Measurements from ENCODE around the gene RBM28. TPM values are rescaled to one million over a fixed set of nuclear protein-coding genes. Genes with fewer than 3 reads are reported as not detected.

RBM28 gene
- total and polyA plus RNA-seq, 10 of the 15 experiments (the other 5 are each of a cell fraction or from before 2014, with no cell fraction given), result 14.3 to 50.4 (median 32.8) TPM

DNA sequence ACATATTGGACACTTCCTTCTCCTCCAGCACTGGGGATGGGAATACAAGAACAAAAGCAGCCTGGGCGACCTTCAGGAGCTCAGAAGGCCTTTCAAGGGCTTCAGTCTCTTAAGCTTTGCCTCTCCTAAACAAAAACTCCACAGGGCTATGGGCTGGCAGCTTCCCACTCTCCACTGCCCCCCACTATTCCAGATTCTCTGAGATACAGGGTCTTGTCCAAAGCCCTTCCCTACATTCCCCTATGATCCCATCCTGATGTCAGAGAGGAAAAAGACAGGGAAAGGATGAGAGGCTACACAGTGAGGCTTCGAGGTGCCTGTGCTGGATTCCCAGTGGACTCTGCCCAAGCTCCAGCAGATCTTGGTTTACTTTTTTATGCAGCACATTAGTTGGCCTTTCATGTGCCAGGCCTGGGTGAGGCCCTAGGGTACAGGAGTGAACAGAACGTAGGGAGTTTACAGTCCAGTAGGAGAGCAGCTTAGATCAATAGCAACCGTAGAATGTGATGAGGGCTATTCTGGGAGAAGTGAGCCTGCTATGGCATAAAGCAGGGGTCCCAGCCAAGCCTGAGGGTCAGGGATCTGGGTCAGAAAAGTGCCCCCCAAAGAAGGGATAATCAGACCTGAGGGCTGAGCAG lies 69.3 kb downstream of the RBM28 start (continued):
- TF ChIP-seq ATF2 (IDR thresholded peaks at IDR 0.05; ENCODE audit: low read length) (no peak), CBX5 (IDR thresholded peaks at IDR 0.05; ENCODE audit: low read depth) (no peak), LARP7 (IDR thresholded peaks at IDR 0.05) (no peak), ZNF207 (IDR thresholded peaks at IDR 0.05; ENCODE audit: borderline replicate concordance) (no peak), ZNF384 (IDR thresholded peaks at IDR 0.05; ENCODE audit: borderline replicate concordance, low read depth, low read length) (no peak), KLF5 (IDR thresholded peaks at IDR 0.05; ENCODE audit: partially characterized antibody) (no peak)
- TF ChIP-seq, protein P1, sequence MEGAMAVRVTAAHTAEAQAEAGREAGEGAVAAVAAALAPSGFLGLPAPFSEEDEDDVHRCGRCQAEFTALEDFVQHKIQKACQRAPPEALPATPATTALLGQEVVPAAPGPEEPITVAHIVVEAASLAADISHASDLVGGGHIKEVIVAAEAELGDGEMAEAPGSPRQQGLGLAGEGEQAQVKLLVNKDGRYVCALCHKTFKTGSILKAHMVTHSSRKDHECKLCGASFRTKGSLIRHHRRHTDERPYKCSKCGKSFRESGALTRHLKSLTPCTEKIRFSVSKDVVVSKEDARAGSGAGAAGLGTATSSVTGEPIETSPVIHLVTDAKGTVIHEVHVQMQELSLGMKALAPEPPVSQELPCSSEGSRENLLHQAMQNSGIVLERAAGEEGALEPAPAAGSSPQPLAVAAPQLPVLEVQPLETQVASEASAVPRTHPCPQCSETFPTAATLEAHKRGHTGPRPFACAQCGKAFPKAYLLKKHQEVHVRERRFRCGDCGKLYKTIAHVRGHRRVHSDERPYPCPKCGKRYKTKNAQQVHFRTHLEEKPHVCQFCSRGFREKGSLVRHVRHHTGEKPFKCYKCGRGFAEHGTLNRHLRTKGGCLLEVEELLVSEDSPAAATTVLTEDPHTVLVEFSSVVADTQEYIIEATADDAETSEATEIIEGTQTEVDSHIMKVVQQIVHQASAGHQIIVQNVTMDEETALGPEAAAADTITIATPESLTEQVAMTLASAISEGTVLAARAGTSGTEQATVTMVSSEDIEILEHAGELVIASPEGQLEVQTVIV (IDR thresholded peaks at IDR 0.05; ENCODE audit: borderline replicate concordance, partially characterized antibody), result no peak

DNA sequence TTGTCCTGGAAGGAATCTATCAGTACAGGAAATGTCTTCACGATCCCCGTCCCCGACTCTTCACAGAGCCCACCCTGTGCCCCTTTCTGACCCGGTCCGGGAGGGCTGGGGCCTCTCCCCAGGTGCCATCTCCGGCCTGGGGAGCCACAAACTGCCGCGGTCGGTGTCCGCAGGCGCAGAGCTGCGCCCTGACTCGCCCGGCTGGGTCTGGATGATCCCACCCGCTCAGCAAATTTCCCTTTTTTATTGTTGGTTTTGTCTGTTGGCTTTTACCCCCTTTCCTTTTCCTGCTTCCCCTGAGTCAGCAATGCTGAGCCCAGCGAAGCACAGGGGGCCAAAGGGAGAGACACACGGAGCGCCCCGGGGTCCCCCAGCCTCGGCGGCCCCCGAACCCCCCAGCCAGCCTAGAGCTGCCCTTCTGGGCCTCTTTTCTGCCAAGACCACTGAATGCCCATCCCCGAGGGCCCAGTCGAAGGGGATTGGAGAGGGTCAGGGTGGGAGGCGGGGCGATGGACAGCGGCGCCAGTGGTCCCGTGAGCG lies 71.7 kb downstream of the RBM28 start:
- H3K27me3 ChIP-seq (replicated peaks in 1 of 2; ENCODE audit: control insufficient read depth in 2 of 2, insufficient read depth in 2 of 2, low read length in 1 of 2), result peaks cover 0 to 2% of the 10 kb centered on the region in 2 experiments; a peak in 3 of 4 replicates
- no peak overlapping the region for H3K9ac ChIP-seq (ENCODE audit: control insufficient read depth, insufficient read depth, low read length)
- BruUV-seq (replicated peaks), result no TSS peak
- ATAC-seq (no peak), FAIRE-seq (no peak), DNase-seq (ENCODE audit: low read depth, low spot score) (no peak)
- H3K27ac ChIP-seq (ENCODE audit: control insufficient read depth, insufficient read depth), result no peak overlapping the region
- intact Hi-C loops (cut with micrococcal nuclease; ENCODE audit: unreplicated experiment) (no loop called here), in situ Hi-C loops (cut with MboI) (no loop called here)
- WGBS (ENCODE audit: insufficient coverage, insufficient replicate concordance, low lambda C conversion rate, missing lambda C conversion rate), result 61% methylated on average over 27 of the region's 30 CpGs
- H3K4me3 ChIP-seq, result no peak overlapping the region
- no peak overlapping the region for H3K4me2 ChIP-seq (ENCODE audit: control insufficient read depth, insufficient read depth)
- no peak for TF ChIP-seq IRF4 (IDR thresholded peaks at IDR 0.05; ENCODE audit: low read depth, low read length)
- no peak for TF ChIP-seq ZNF217 (IDR thresholded peaks at IDR 0.05)
- no peak for TF ChIP-seq TCF3 (IDR thresholded peaks at IDR 0.05; ENCODE audit: borderline replicate concordance, insufficient read depth, low read depth, low read length)
- TF ChIP-seq PBX3 (IDR thresholded peaks at IDR 0.05; ENCODE audit: insufficient replicate concordance, low read depth, low read length), result no peak
- no peak for TF ChIP-seq ZZZ3 (IDR thresholded peaks at IDR 0.05; ENCODE audit: control insufficient read depth, insufficient read length, low read depth)
- TF ChIP-seq FOXK2 (IDR thresholded peaks at IDR 0.05), result no peak
- no peak for TF ChIP-seq POU2F2 (IDR thresholded peaks at IDR 0.05; ENCODE audit: borderline replicate concordance, low read depth, low read length)
- ChIA-PET RAD21 (ENCODE audit: unreplicated experiment) (no interaction called here), CTCF (no interaction called here), POLR2A (no interaction called here), SMC1A (ENCODE audit: uncharacterized antibody, unreplicated experiment) (no interaction called here)
- no peak overlapping the region for H2AFZ ChIP-seq (ENCODE audit: control insufficient read depth, low read depth, low read length)
- no peaks in the 10 kb centered on the region for H3K4me1 ChIP-seq (ENCODE audit: control insufficient read depth, insufficient read depth, low read length)
- no peaks in the 10 kb centered on the region for H3K79me2 ChIP-seq (ENCODE audit: control insufficient read depth, insufficient read depth, low read length)
- H4K20me1 ChIP-seq (ENCODE audit: control insufficient read depth, insufficient read depth), result no peaks in the 10 kb centered on the region
- no peaks in the 10 kb centered on the region for H3K9me3 ChIP-seq (replicated peaks; ENCODE audit: control insufficient read depth, insufficient read depth, low read length)
- no peaks in the 10 kb centered on the region for H3K36me3 ChIP-seq (ENCODE audit: control insufficient read depth in 2 of 2, insufficient read depth in 2 of 2, low read length in 1 of 2)
